PC-9 (cell line): ENCODE results near the gene IMMP2L. TPM values are rescaled to one million over a fixed set of nuclear protein-coding genes. Genes with fewer than 3 reads are reported as not detected.

Experiments
- BruUV-seq: library from RNA; stranded (reverse); fragments of 400-500 nt; replicated peaks from 2 replicates; lab custom pipeline; 2021; lab: Mats Ljungman, UMichigan
- CTCF ChIA-PET: fragments of 300-600 bp; sonication (Branson Sonifier 250); formaldehyde crosslinking; loops from one replicate; lab custom pipeline; 2022; ENCODE audit warnings: antibody characterized with exemption; lab: Charles Lee
- POLR2A ChIA-PET: fragments of 300-600 bp; sonication (Branson Sonifier 250); formaldehyde crosslinking; loops from one replicate; lab custom pipeline; 2022; ENCODE audit warnings: antibody characterized with exemption; ENCODE audit not compliant: unreplicated experiment; lab: Charles Lee
- DNase-seq, 2 experiments: peaks; one replicate each; pipeline versions ENCODE4 v3.0.0 to v3.0.0-alpha.2; 2015 to 2022; ENCODE audit warnings: mixed read lengths in 1 of 2
- H2AFZ ChIP-seq: fragments of 200-600 bp; sonication (generic); 2 replicates; pipeline ENCODE4 v1.8.1; 2017; ENCODE audit warnings: antibody characterized with exemption
- H3F3A ChIP-seq: fragments of 200-600 bp; sonication (generic); 2 replicates; pipeline ENCODE4 v1.8.1; 2017; ENCODE audit warnings: antibody characterized with exemption, mild to moderate bottlenecking, low read depth; ENCODE audit not compliant: insufficient read depth
- H3K27ac ChIP-seq: fragments of 200-600 bp; sonication (generic); 2 replicates; pipeline ENCODE4 v1.6.1; 2016; ENCODE audit warnings: mixed run types
- H3K27me3 ChIP-seq: fragments of 200-600 bp; sonication (generic); 2 replicates; pipeline ENCODE4 v1.6.1; 2016; ENCODE audit warnings: low read depth, mixed run types; ENCODE audit not compliant: insufficient read depth
- H3K36me3 ChIP-seq: fragments of 200-600 bp; sonication (generic); 2 replicates; pipeline ENCODE4 v1.6.1; 2016; ENCODE audit warnings: low read depth, mixed run types
- H3K4me1 ChIP-seq: fragments of 200-600 bp; sonication (generic); replicated peaks from 2 replicates; pipeline ENCODE4 v1.6.1; 2016; ENCODE audit warnings: mixed run types; ENCODE audit not compliant: insufficient read depth
- H3K4me2 ChIP-seq: fragments of 200-600 bp; sonication (generic); 2 replicates; pipeline ENCODE4 v1.6.1; 2017; ENCODE audit warnings: mixed run types
- H3K4me3 ChIP-seq: fragments of 200-600 bp; sonication (generic); 2 replicates; pipeline ENCODE4 v1.6.1; 2016; ENCODE audit warnings: mixed run types
- H3K79me2 ChIP-seq: fragments of 200-600 bp; sonication (generic); 2 replicates; pipeline ENCODE4 v1.6.1; 2017; ENCODE audit warnings: low read depth, mixed run types
- H3K9me2 ChIP-seq: fragments of 200-600 bp; sonication (generic); 2 replicates; pipeline ENCODE4 v1.8.1; 2017; ENCODE audit warnings: mild to moderate bottlenecking; ENCODE audit not compliant: insufficient read depth
- H3K9me3 ChIP-seq: fragments of 200-600 bp; sonication (generic); 2 replicates; pipeline ENCODE4 v1.8.1; 2016; ENCODE audit warnings: low read depth; ENCODE audit not compliant: insufficient read depth
- H4K20me1 ChIP-seq: fragments of 200-600 bp; sonication (generic); 2 replicates; pipeline ENCODE4 v1.8.1; 2017; ENCODE audit not compliant: insufficient read depth
- EZH2 ChIP-seq: fragments of 200-600 bp; sonication (generic); IDR thresholded peaks from 2 replicates; pipeline ENCODE4 v1.8.0; 2017; ENCODE audit warnings: antibody characterized with exemption, low read depth
- intact Hi-C: fragments of 100-400 bp; cut with micrococcal nuclease; formaldehyde crosslinking; loops from one replicate; pipeline ENCODE4 v1.10.0; 2022; ENCODE audit not compliant: unreplicated experiment
- total RNA-seq: library from RNA; stranded (reverse); gene quantifications from 2 replicates; pipeline ENCODE4 v1.2.3, GENCODE V29; 2021
- TF ChIP-seq, protein P1 (sequence below): fragments of 200-600 bp; sonication (generic); conservative IDR thresholded peaks from 2 replicates; pipeline ENCODE4 v1.6.1; 2017; ENCODE audit warnings: mixed run types, antibody characterized with exemption, mild to moderate bottlenecking, moderate library complexity

IMMP2L gene
- total RNA-seq, 1 experiment from 2014 or later = 40.5 TPM

- no peak for TF ChIP-seq EZH2
- TF ChIP-seq, protein P1, sequence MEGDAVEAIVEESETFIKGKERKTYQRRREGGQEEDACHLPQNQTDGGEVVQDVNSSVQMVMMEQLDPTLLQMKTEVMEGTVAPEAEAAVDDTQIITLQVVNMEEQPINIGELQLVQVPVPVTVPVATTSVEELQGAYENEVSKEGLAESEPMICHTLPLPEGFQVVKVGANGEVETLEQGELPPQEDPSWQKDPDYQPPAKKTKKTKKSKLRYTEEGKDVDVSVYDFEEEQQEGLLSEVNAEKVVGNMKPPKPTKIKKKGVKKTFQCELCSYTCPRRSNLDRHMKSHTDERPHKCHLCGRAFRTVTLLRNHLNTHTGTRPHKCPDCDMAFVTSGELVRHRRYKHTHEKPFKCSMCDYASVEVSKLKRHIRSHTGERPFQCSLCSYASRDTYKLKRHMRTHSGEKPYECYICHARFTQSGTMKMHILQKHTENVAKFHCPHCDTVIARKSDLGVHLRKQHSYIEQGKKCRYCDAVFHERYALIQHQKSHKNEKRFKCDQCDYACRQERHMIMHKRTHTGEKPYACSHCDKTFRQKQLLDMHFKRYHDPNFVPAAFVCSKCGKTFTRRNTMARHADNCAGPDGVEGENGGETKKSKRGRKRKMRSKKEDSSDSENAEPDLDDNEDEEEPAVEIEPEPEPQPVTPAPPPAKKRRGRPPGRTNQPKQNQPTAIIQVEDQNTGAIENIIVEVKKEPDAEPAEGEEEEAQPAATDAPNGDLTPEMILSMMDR = no peak
- POLR2A ChIA-PET = no interaction called here
- CTCF ChIA-PET = no interaction called here
- no peaks in the 10 kb centered on the region for H3K79me2 ChIP-seq
- H3K36me3 ChIP-seq = no peaks in the 10 kb centered on the region
- no TSS peak for BruUV-seq
- no peaks in the 10 kb centered on the region for H3K9me3 ChIP-seq
- H3K4me3 ChIP-seq = no peak overlapping the region
- no peaks in the 10 kb centered on the region for H3K9me2 ChIP-seq
- H3K4me2 ChIP-seq = no peak overlapping the region
- H3K27me3 ChIP-seq = no peaks in the 10 kb centered on the region
- H2AFZ ChIP-seq = no peak overlapping the region
- DNase-seq = no peak
- H3F3A ChIP-seq = no peaks in the 10 kb centered on the region
- H3K4me1 ChIP-seq = no peaks in the 10 kb centered on the region
- no peak overlapping the region for H3K27ac ChIP-seq
- intact Hi-C loops = no loop called here
- no peaks in the 10 kb centered on the region for H4K20me1 ChIP-seq
Observed at GRCh38 chr7:110623436-110623835, 938.9 kb downstream of the IMMP2L start.

GRCh38 chr7:110621289-110621688 is 941.0 kb downstream of the IMMP2L start:
- Histone ChIP-seq H3K79me2 (no peaks in the 10 kb centered on the region), H3K9me3 (no peaks in the 10 kb centered on the region), H3K27me3 (no peaks in the 10 kb centered on the region), H3K4me2 (no peak overlapping the region), H3K9me2 (no peaks in the 10 kb centered on the region), H3F3A (no peaks in the 10 kb centered on the region), H3K4me1 (no peaks in the 10 kb centered on the region), H3K4me3 (no peak overlapping the region), H2AFZ (no peak overlapping the region), H3K27ac (no peak overlapping the region), H4K20me1 (no peaks in the 10 kb centered on the region), H3K36me3 (no peaks in the 10 kb centered on the region)
- BruUV-seq = no TSS peak
- no peak for DNase-seq
- TF ChIP-seq, protein P1 = no peak
- TF ChIP-seq EZH2 = no peak
- ChIA-PET CTCF (no interaction called here), POLR2A (no interaction called here)
- intact Hi-C loops = no loop called here

GRCh38 chr7:110620110-110620735 is 942.1 kb downstream of the IMMP2L start:
- DNase-seq = no peak
- intact Hi-C loops = no loop called here
- no peaks in the 10 kb centered on the region for H3K79me2 ChIP-seq
- no peak overlapping the region for H2AFZ ChIP-seq
- no peaks in the 10 kb centered on the region for H3K9me2 ChIP-seq
- H3K27me3 ChIP-seq = no peaks in the 10 kb centered on the region
- H3K36me3 ChIP-seq = no peaks in the 10 kb centered on the region
- no peaks in the 10 kb centered on the region for H3F3A ChIP-seq
- H3K4me3 ChIP-seq = no peak overlapping the region
- no peaks in the 10 kb centered on the region for H3K9me3 ChIP-seq
- CTCF ChIA-PET = no interaction called here
- POLR2A ChIA-PET = no interaction called here
- H3K27ac ChIP-seq = no peak overlapping the region
- H4K20me1 ChIP-seq = no peaks in the 10 kb centered on the region
- no peaks in the 10 kb centered on the region; the same call in 1 of the 2 replicates for H3K4me1 ChIP-seq
- no TSS peak for BruUV-seq
- TF ChIP-seq, protein P1 = no peak
- no peak for TF ChIP-seq EZH2
- no peak overlapping the region for H3K4me2 ChIP-seq
